ENCODE results near the gene RNF141.

- TF ChIP-seq CTCF (conservative IDR thresholded peaks at IDR 0.05 in 1 of 2, IDR thresholded peaks at IDR 0.05 in 1 of 2; ENCODE audit: low read depth in 1 of 2, low read length in 2 of 2) (no peak), EZH2 (IDR thresholded peaks at IDR 0.05; ENCODE audit: low read length, missing control alignments) (no peak)
Measured at GRCh38 chr11:10526974-10527918, 13.7 kb downstream of the RNF141 start.

Measured in fibroblast of lung (primary cell).